Gastrocnemius medialis (tissue), 4 donors: ENCODE measurements around the gene AKR1C2.
"Not testable (repeated sequence)": the region's sequence is repeated elsewhere in the genome, so short reads cannot be mapped to it uniquely, and the experiment has no call there.

Experiments
- CTCF ChIP-seq, 5 experiments: fragments of 450-650 bp in 3 of 5; fragments of 200-600 bp in 2 of 5; sonication (generic) in 2 of 5; IDR thresholded peaks in 4 of 5; conservative IDR thresholded peaks in 1 of 5; 1 replicate in 4 of 5; 2 replicates in 1 of 5; pipeline ENCODE4 v1.5.1; 2016 to 2019; ENCODE audit warnings: antibody characterized with exemption in 5 of 5, mild to moderate bottlenecking in 3 of 5, moderate library complexity in 3 of 5
- POLR2A ChIP-seq, 2 donors: fragments of 450-650 bp; IDR thresholded peaks; one replicate each; pipeline ENCODE4 v1.6.1; 2017; ENCODE audit warnings: antibody characterized with exemption in 2 of 2, mild to moderate bottlenecking in 2 of 2, moderate library complexity in 2 of 2

- TF ChIP-seq CTCF (IDR thresholded peaks at IDR 0.05 in 4 of 5, conservative IDR thresholded peaks at IDR 0.05 in 1 of 5); POLR2A (IDR thresholded peaks at IDR 0.05): not testable (repeated sequence)
Observed at GRCh38 chr10:4970362-4970761, 33.3 kb downstream of the AKR1C2 start.
